Measurements from ENCODE around the gene TBC1D22A.

TBC1D22A gene

GRCh38 chr22:46962406-46962805 lies 200.0 kb downstream of the TBC1D22A start:
- no peak overlapping the region for H3K9ac ChIP-seq (ENCODE audit: low read length in 2 of 2)
- no peak overlapping the region for H3K4me3 ChIP-seq (ENCODE audit: low read length in 2 of 2)
- H3K27me3 ChIP-seq (ENCODE audit: control insufficient read depth in 1 of 2, insufficient read depth in 2 of 2, low read length in 2 of 2): no peaks in the 10 kb centered on the region
- no peak overlapping the region for H3K27ac ChIP-seq (ENCODE audit: low read length)
- no peaks in the 10 kb centered on the region for H3K36me3 ChIP-seq (ENCODE audit: control insufficient read depth in 2 of 2, insufficient read depth in 2 of 2, low read length in 2 of 2)
- H3K4me1 ChIP-seq (ENCODE audit: control insufficient read depth, insufficient read depth, low read length): no peaks in the 10 kb centered on the region
- H3K9me3 ChIP-seq (ENCODE audit: control insufficient read depth in 2 of 2, low read length in 2 of 2): no peaks in the 10 kb centered on the region

GRCh38 chr22:46963672-46964545 lies 201.5 kb downstream of the TBC1D22A start:
- Histone ChIP-seq H3K9ac (ENCODE audit: low read length in 2 of 2) (no peak overlapping the region), H3K9me3 (ENCODE audit: control insufficient read depth in 2 of 2, low read length in 2 of 2) (no peaks in the 10 kb centered on the region), H3K4me1 (ENCODE audit: control insufficient read depth, insufficient read depth, low read length) (no peaks in the 10 kb centered on the region), H3K27me3 (ENCODE audit: control insufficient read depth in 1 of 2, insufficient read depth in 2 of 2, low read length in 2 of 2) (no peaks in the 10 kb centered on the region), H3K27ac (ENCODE audit: low read length) (no peak overlapping the region), H3K36me3 (ENCODE audit: control insufficient read depth in 2 of 2, insufficient read depth in 2 of 2, low read length in 2 of 2) (no peaks in the 10 kb centered on the region), H3K4me3 (ENCODE audit: low read length in 2 of 2) (no peak overlapping the region)

DNA sequence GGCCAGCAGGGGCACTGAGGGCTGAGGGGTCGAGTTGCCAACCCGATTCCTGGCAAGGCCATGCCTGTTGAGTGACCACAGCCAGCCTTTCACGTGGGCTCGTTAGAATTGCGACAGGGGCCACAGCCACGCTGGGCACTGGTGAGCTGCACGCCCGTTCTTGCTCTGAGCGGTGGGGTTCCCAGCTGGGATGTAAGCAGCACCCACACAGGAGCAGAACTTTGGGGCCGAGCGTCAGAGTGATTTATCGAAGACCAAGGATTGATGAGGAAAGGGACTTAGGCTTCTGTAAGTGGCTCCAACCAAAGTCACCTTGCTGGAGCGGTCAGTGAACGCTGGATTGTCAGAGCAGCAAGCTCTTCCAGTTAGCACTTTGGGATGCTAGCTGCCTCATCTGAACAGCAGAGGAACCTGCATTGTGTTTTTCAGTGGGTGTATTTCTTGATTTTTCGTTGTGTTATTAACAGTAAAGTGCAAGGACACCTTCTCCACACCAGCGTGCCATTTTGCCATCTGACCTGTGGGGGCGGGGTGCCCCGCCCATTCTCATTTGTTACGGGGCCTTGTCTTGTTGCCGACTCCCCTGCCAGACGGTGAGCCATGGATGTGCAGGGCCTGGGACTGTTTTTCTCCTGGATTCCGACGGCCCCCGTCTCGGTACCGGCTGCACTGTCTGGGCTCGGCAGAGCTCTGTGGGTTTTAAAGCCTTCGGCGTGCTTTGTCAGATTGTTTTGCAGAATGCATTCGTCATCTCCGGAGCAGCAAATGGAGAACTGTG lies 202.5 kb downstream of the TBC1D22A start:
- H3K27ac ChIP-seq (ENCODE audit: low read length): no peak overlapping the region
- H3K9ac ChIP-seq (ENCODE audit: low read length in 2 of 2): no peak overlapping the region
- H3K36me3 ChIP-seq (ENCODE audit: control insufficient read depth in 2 of 2, insufficient read depth in 2 of 2, low read length in 2 of 2): no peaks in the 10 kb centered on the region
- H3K27me3 ChIP-seq (ENCODE audit: control insufficient read depth in 1 of 2, insufficient read depth in 2 of 2, low read length in 2 of 2): no peaks in the 10 kb centered on the region
- H3K9me3 ChIP-seq (ENCODE audit: control insufficient read depth in 2 of 2, low read length in 2 of 2): no peaks in the 10 kb centered on the region
- H3K4me3 ChIP-seq (ENCODE audit: low read length in 2 of 2): no peak overlapping the region
- no peaks in the 10 kb centered on the region for H3K4me1 ChIP-seq (ENCODE audit: control insufficient read depth, insufficient read depth, low read length)

GRCh38 chr22:46965555-46966494 lies 203.4 kb downstream of the TBC1D22A start:
- Histone ChIP-seq H3K4me3 (ENCODE audit: low read length in 2 of 2) (no peak overlapping the region), H3K27ac (ENCODE audit: low read length) (no peak overlapping the region), H3K27me3 (ENCODE audit: control insufficient read depth in 1 of 2, insufficient read depth in 2 of 2, low read length in 2 of 2) (no peaks in the 10 kb centered on the region), H3K9ac (ENCODE audit: low read length in 2 of 2) (no peak overlapping the region), H3K4me1 (ENCODE audit: control insufficient read depth, insufficient read depth, low read length) (peaks cover 1% of the 10 kb centered on the region), H3K36me3 (ENCODE audit: control insufficient read depth in 2 of 2, insufficient read depth in 2 of 2, low read length in 2 of 2) (no peaks in the 10 kb centered on the region), H3K9me3 (ENCODE audit: control insufficient read depth in 2 of 2, low read length in 2 of 2) (no peaks in the 10 kb centered on the region)

DNA sequence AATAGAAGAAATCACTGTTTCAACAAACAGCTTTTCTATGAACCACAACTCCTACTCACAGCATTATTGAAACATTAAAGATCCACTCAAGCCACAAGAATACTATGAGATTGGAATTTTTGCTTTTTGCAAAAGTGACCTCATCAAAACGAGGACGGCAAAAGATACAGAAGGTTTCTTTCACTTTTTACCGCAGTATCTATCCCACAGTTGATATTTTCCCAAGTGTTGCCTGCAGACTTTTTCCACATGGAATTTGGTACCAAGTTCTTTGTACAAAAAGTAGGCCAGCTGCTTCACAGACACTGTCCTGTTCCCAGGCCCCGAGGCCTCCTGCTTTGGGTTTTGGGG lies 204.0 kb downstream of the TBC1D22A start:
- Histone ChIP-seq H3K4me1 (ENCODE audit: control insufficient read depth, insufficient read depth, low read length) (peaks cover 6% of the 10 kb centered on the region), H3K27ac (ENCODE audit: low read length) (no peak overlapping the region), H3K9ac (ENCODE audit: low read length in 2 of 2) (no peak overlapping the region), H3K4me3 (ENCODE audit: low read length in 2 of 2) (no peak overlapping the region), H3K36me3 (ENCODE audit: control insufficient read depth in 2 of 2, insufficient read depth in 2 of 2, low read length in 2 of 2) (no peaks in the 10 kb centered on the region), H3K9me3 (ENCODE audit: control insufficient read depth in 2 of 2, low read length in 2 of 2) (no peaks in the 10 kb centered on the region), H3K27me3 (ENCODE audit: control insufficient read depth in 1 of 2, insufficient read depth in 2 of 2, low read length in 2 of 2) (no peaks in the 10 kb centered on the region)

DNA sequence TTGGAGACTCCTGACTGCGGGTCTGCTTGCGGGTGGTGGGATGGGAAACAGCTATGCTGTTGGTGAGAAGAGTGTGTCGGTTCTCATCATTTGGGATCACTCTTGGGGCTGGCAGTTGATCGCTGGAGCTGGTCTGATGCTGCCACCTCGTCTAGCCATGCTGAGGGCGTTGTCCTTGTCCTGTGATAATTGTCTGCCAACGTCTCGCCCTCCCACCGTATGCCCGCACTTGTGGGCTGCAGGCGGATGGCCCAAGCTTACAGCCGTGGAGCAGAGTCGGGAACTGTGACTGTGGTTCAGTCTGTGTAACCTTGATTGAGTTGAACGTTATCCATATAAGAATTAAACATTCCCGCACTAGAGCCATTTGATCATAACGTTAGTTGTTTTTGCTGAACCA lies 204.4 kb downstream of the TBC1D22A start:
- H3K9me3 ChIP-seq (ENCODE audit: control insufficient read depth in 2 of 2, low read length in 2 of 2): no peaks in the 10 kb centered on the region
- no peak overlapping the region for H3K4me3 ChIP-seq (ENCODE audit: low read length in 2 of 2)
- H3K9ac ChIP-seq (ENCODE audit: low read length in 2 of 2): no peak overlapping the region
- no peaks in the 10 kb centered on the region for H3K36me3 ChIP-seq (ENCODE audit: control insufficient read depth in 2 of 2, insufficient read depth in 2 of 2, low read length in 2 of 2)
- no peaks in the 10 kb centered on the region for H3K27me3 ChIP-seq (ENCODE audit: control insufficient read depth in 1 of 2, insufficient read depth in 2 of 2, low read length in 2 of 2)
- H3K27ac ChIP-seq (ENCODE audit: low read length): no peak overlapping the region
- H3K4me1 ChIP-seq (ENCODE audit: control insufficient read depth, insufficient read depth, low read length): peaks cover 6% of the 10 kb centered on the region

DNA sequence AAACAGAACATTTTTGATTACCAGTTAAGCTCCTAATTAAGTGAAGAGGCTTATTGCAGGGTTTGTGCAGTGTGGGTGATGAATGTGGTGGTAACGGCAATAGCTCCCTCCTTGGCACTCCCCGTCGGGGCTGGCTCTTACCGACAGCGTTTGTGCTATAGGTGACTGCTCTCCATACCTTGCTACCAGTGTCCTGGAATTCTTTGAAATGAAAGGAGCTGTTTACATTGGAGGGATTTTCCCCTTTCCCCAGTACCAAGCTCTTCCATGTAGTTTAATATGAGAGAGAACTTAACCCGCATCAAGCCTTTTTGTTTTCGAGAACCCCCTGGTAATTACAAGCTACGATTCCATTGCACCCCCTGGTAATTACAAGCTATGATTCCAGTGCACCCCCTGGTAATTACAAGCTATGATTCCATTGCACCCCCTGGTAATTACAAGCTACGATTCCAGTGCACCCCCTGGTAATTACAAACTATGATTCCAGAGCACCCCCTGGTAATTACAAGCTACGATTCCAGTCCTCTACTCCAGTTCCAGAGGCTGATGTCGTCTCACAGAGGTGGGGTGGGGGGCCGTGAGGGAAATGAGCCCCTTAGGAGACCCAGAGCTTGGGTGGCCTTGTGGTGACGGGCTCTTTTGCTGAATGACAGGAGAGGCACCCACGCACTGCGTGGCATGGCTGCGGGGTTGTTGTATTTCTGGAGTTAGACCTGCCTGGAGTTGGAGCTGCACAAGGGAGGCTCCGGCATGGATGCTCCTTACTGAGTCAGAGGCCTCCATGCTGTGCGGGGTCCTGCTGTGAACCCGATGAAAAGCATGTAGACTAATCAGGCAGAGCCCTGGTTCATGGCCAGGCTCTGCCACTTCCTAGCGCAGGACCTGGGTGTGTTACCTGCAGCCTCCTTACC lies 205.3 kb downstream of the TBC1D22A start:
- H3K4me3 ChIP-seq (ENCODE audit: low read length in 2 of 2): no peak overlapping the region

DNA sequence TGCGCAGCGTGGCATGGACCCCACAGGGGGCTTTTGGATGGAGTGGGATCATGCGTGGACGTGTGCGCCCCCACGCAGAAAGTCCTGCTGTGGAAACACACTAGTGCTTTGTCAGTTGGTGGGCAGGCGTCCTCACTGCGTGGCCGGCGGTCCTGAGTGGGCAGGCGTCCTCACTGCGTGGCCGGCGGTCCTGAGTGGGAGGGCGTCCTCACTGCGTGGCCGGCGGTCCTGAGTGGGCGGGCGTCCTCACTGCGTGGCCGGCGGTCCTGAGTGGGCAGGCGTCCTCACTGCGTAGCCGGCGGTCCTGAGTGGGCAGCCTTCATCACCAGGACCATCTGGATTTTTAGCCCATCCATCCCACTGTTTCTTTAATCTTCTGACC lies 205.9 kb downstream of the TBC1D22A start:
- H3K9ac ChIP-seq (ENCODE audit: low read length in 2 of 2): no peak overlapping the region
- H3K9me3 ChIP-seq (ENCODE audit: control insufficient read depth in 2 of 2, low read length in 2 of 2): no peaks in the 10 kb centered on the region
- H3K27me3 ChIP-seq (ENCODE audit: control insufficient read depth in 1 of 2, insufficient read depth in 2 of 2, low read length in 2 of 2): no peaks in the 10 kb centered on the region
- peaks cover 6% of the 10 kb centered on the region for H3K4me1 ChIP-seq (ENCODE audit: control insufficient read depth, insufficient read depth, low read length)
- no peak overlapping the region for H3K27ac ChIP-seq (ENCODE audit: low read length)
- H3K36me3 ChIP-seq (ENCODE audit: control insufficient read depth in 2 of 2, insufficient read depth in 2 of 2, low read length in 2 of 2): no peaks in the 10 kb centered on the region
- no peak overlapping the region for H3K4me3 ChIP-seq (ENCODE audit: low read length in 2 of 2)

More for the DNA sequence above, 205.3 kb downstream of the TBC1D22A start:
- Histone ChIP-seq H3K27ac (ENCODE audit: low read length) (no peak overlapping the region), H3K4me1 (ENCODE audit: control insufficient read depth, insufficient read depth, low read length) (peaks cover 6% of the 10 kb centered on the region), H3K9ac (ENCODE audit: low read length in 2 of 2) (no peak overlapping the region), H3K9me3 (ENCODE audit: control insufficient read depth in 2 of 2, low read length in 2 of 2) (no peaks in the 10 kb centered on the region), H3K27me3 (ENCODE audit: control insufficient read depth in 1 of 2, insufficient read depth in 2 of 2, low read length in 2 of 2) (no peaks in the 10 kb centered on the region), H3K36me3 (ENCODE audit: control insufficient read depth in 2 of 2, insufficient read depth in 2 of 2, low read length in 2 of 2) (no peaks in the 10 kb centered on the region)

DNA sequence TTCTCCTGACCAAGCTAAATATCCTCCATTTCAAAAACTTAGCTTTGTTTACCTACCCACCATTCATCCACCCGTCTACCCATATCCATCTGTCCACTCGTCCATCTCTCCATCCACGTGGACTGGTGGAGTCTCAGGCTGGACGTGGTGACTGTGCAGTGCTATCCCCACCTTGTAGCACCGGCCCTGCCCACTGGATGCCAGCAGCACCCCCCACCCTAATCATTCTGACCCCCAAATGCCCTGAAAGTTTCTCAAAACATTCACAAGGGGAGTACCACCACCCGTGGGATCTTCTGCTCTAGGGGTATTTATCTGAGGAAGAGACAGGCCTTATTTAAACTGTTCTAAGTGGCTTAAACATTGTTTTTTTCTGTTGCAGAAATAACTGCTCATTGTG lies 206.4 kb downstream of the TBC1D22A start:
- Histone ChIP-seq H3K4me1 (ENCODE audit: control insufficient read depth, insufficient read depth, low read length) (peaks cover 6% of the 10 kb centered on the region), H3K4me3 (ENCODE audit: low read length in 2 of 2) (no peak overlapping the region), H3K27me3 (ENCODE audit: control insufficient read depth in 1 of 2, insufficient read depth in 2 of 2, low read length in 2 of 2) (no peaks in the 10 kb centered on the region), H3K27ac (ENCODE audit: low read length) (no peak overlapping the region), H3K9me3 (ENCODE audit: control insufficient read depth in 2 of 2, low read length in 2 of 2) (no peaks in the 10 kb centered on the region), H3K9ac (ENCODE audit: low read length in 2 of 2) (no peak overlapping the region), H3K36me3 (ENCODE audit: control insufficient read depth in 2 of 2, insufficient read depth in 2 of 2, low read length in 2 of 2) (no peaks in the 10 kb centered on the region)

- no peak overlapping the region for H3K9ac ChIP-seq (ENCODE audit: low read length in 2 of 2)
These were observed 207.0 kb downstream of the TBC1D22A start for GRCh38 chr22:46969491-46969890.

More at GRCh38 chr22:46969491-46969890, 207.0 kb downstream of the TBC1D22A start:
- Histone ChIP-seq H3K4me3 (ENCODE audit: low read length in 2 of 2) (no peak overlapping the region), H3K27ac (ENCODE audit: low read length) (no peak overlapping the region), H3K36me3 (ENCODE audit: control insufficient read depth in 2 of 2, insufficient read depth in 2 of 2, low read length in 2 of 2) (no peaks in the 10 kb centered on the region), H3K27me3 (ENCODE audit: control insufficient read depth in 1 of 2, insufficient read depth in 2 of 2, low read length in 2 of 2) (no peaks in the 10 kb centered on the region), H3K4me1 (ENCODE audit: control insufficient read depth, insufficient read depth, low read length) (peaks cover 6% of the 10 kb centered on the region), H3K9me3 (ENCODE audit: control insufficient read depth in 2 of 2, low read length in 2 of 2) (no peaks in the 10 kb centered on the region)
